ENCODE measurements around the gene ASIC4.

Gene ASIC4

DNA sequence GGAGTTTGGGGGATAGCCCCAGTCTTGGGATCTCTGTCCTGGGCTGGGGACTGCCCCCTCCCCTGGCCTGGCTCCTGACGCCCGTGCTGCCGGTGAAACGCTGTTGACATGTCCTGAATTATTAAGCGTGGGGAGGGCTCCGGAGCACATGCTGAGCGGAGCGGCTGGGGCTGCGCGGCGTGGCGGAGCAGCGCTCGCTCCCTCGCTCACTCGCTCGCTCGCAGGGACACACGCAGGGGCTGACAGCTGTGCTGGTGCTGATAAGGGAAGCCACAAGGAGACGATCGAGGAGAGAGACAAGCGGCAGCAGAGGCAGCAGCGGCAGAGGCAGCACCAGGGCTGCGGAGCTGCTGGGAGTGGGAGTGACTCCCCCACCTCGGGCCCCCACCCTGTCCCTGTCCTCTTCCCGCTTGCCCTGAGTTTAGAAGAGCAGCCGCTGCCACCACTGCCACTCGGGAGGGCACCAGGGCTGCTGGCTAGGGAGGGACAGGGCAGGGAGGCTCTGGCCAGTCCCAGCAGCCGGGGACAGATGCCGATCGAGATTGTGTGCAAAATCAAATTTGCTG lies at the start of gene ASIC4:
Gene ASIC4 (plus strand): TSS at position 287 of the 566 bp plus-strand sequence. CDS start 243 bp downstream, at position 530.
- no peak for DNase-seq

DNA sequence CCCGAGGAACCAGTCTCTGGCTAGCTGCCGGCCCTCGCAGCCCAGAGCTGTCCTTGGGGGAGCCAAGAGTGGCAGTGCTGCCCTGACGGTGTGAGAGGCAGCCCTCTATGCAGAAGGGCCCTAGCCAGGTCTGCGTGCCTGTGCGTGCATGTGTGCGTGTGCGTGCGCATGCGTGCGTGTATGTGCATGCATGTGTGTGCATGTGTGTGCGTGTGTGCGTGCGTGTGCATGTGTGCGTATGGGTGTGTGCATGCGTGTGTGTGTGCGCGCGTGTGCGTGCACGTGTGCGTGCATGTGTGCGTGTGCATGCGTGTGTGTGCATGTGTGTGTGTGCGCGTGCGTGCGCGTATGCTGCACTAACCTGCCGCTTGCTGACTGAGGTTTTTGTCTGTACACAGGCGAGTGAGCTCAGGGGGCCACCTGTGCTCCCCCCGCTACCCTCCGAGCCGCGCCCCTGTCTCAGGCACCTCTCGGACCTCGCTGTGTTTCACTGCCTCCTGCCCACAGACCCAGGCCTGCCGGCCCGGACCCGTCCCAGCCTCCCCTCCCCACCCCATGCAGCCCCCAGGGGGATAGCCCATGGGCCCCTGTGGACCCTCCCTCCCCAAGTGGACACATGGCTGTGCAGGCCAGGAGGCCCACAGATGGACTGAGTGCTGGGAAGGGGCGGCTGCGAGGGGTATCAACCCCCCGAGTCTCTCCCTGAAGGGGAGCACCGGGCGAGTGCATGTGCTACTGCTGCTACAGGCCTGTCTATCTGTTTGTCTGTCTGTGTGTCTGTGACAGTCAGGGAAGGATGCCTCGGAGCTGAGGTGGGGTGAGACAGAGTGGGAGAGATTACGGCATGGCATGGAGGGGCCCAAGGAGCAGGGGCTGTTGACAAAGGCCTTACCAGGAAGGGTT lies 48.4 kb upstream of the ASIC4 start:
- DNase-seq = no peak

DNA sequence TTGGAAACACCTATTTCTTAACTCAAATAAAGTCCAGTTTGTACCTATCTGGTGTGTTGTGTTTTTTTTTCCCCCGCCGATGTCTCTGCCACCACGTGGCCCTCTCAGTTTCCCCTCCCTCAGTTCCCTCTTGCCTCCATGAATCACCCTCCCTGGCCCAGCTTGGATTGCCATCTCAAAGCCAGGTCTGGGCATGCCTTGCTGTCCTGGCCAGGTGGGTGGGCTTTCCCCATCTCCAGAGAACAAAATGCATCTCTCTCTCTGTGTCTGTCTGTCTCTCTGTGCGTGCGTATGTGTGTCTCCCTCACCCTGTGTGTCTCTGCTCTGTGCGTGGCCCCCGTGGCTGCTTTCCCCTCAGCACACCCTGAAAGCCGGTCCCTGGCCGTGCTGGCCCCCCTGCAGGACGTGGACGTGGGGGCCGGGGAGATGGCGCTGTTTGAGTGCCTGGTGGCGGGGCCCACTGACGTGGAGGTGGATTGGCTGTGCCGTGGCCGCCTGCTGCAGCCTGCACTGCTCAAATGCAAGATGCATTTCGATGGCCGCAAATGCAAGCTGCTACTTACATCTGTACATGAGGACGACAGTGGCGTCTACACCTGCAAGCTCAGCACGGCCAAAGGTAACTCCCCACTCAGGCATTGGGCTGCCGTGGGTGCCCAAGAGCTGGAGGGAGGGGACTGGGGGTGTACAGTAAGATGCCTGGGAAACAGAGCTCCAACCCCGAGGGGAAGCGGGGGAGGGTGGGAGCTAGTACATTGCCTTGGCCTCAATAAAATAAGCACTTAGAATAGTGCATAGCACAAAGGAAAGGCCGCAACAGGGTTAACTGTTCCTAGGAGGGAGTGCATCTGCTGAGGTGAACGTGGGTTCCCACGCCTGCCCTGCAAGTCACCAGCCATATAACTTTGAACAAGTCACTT lies 47.2 kb upstream of the ASIC4 start:
- no peak for DNase-seq

- DNase-seq = no peak
Measured at GRCh38 chr2:219467736-219468075, 46.6 kb upstream of the ASIC4 start.

GRCh38 chr2:219468410-219469185 lies 45.7 kb upstream of the ASIC4 start:
- DNase-seq = no peak

- DNase-seq = no peak
Measured at GRCh38 chr2:219469186-219469724, 45.0 kb upstream of the ASIC4 start.

DNA sequence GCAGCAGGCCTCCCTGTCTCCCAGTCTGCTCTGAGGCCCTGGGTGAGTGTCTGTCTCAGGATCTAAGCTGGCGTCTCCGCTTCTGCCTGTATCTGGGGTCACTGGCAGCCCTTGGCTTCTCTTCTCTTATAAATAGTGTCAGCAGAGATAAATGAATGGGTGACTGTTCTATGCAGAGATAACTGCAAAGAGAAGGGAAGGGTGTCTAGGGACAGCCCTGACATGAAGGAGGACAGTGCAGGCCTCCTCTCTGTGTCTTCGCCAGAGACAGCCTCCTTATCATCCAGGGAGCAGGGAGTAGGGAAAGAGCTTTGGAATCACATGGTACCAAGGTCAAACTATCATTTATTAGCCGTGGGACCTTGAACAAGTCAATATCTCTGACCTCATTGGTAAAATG lies 43.9 kb upstream of the ASIC4 start:
- DNase-seq = no peak

DNA sequence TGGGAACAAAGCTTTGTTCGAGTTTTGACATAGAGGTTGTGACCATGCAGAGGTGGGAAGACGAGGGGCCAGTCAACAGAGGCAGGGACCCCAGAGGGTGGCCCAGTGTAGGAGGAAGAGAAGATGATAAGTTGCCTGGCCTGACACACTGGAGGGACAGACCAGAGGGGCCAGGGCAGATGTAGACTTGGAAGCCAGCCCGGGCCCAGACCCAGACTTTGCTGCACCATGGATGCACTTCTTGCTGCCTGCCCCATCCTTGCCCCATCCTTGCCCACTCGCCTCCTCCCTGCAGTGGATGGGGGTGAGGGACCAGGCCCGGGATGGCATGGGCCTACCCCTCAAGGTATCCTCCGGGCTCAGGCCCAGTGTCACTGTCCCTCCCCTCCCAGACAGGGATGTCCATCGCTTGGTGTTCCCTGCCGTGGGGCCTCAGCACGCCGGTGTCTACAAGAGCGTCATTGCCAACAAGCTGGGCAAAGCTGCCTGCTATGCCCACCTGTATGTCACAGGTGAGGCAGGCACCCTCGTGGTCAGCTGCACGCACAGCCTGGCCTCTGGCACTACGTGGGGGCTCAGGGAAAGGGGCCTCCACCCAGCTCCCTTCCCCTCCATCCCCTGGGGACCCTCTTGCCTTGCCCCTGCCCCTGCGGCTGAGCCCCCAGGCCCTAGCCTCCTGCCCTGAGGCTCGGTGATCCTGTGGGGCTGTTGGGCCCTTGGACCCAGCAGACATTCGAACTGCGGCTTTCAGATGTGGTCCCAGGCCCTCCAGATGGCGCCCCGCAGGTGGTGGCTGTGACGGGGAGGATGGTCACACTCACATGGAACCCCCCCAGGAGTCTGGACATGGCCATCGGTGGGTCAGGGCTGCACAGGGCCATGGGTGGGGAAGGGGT lies 42.6 kb upstream of the ASIC4 start:
- DNase-seq = no peak

- DNase-seq = no peak
Measured at GRCh38 chr2:219472629-219473187, 41.6 kb upstream of the ASIC4 start.

- DNase-seq = no peak
Measured at GRCh38 chr2:219473511-219473910, 40.8 kb upstream of the ASIC4 start.

GRCh38 chr2:219474285-219475060 lies 39.8 kb upstream of the ASIC4 start:
- no peak for DNase-seq

DNA sequence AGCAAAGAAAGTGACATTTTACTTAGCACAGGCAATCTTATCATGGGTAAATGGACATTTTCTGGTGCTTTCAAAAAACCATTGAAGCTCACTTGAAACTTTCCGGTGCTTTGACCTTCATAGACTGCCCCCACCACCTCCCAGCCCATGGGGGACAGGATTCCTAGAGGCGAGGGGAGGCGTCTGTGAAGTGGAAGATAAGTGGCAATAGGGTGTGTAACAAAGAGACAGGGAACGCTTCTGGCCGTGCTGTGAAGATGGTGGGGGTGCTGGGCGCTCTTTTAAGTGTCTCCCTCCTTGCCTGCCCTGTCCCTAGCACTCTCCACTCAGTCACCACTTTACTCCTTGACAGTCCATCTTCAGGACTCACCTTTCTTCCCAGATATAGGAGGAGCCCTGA lies 39.0 kb upstream of the ASIC4 start:
- peak; percentile 33 for DNase-seq

DNA sequence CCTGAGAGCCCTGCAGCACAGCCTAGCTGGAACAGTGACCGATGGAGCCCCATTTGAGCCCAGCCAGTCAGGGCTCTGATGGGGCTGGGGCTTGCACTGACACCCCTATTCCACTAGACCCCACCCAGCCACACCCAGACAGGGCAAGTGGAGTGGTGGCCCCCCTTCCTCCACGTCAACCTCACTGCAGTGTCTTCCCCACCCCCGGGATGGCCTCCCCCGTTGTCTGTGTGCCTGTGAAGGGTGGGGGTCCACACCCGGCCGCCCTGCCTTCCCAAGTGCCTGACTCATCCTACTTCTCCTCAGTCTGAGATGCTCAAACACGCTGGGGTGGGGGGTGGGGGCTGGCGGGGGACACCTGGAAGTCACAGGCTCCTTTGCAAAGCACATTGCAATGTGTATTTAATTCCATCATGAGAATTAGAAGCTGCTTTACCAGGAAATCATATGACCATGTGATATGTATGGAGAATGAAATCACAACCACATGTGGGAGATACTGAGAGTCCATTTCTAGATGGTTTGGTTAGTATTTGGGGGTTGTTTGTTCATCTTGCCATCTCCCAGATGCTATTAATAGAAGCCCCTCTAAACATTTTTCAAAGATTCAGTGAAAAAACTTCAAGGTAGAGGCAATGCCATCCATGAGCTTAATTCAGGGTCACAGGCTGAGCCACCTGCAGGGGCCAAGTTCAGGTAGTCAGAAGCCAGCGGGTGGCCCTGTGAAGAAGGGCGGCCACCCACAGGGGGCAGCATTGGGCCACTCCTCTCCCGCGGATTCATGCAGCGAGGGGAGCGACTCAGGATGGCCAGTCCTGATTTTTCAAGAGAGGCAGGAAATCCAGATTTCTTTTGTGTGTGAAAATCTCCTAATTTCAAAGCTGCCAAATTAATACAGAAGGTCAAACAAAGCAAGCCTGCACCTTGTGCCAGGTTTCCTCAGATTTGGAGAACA lies 38.3 kb upstream of the ASIC4 start:
- no peak for DNase-seq

DNA sequence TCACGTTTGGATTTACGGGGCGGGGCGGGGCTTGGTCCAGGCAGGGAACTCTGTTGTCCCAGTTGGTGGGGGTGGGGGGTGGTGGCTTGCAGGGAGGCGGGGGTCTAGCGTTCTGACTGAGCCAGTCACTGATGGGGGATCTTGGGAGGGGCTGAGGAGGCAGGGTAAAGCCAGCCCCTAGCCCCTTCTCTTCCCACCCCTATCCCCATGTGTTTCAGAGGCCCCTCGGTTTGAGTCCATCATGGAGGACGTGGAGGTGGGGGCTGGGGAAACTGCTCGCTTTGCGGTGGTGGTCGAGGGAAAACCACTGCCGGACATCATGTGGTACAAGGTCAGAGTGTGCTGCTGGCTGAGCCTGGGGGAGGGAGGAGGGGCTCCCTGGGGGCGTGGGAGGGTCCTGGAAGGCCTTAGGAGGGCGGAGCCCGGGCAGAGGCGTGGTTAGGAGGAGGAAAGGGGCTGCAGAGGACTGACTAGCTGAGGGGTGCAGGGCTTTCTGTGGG lies 37.6 kb upstream of the ASIC4 start:
- no peak for DNase-seq

DNA sequence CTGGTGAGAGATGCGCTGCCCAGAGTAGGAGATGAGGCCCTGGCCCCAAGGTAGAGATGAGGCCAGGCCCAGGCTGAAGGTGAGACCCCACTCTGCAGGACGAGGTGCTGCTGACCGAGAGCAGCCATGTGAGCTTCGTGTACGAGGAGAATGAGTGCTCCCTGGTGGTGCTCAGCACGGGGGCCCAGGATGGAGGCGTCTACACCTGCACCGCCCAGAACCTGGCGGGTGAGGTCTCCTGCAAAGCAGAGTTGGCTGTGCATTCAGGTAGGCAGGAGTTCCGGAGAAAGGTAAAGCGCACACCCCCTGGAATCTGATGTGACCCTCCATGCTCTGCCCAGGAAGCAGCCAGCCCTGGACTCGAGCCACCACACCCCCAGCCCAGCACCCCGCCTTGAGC lies 37.1 kb upstream of the ASIC4 start:
- DNase-seq = no peak

GRCh38 chr2:219477815-219478214 lies 36.5 kb upstream of the ASIC4 start:
- no peak for DNase-seq

GRCh38 chr2:219478916-219479315 lies 35.4 kb upstream of the ASIC4 start:
- no peak for DNase-seq

- no peak for DNase-seq
Measured at GRCh38 chr2:219480004-219480403, 34.3 kb upstream of the ASIC4 start.
